A549 (cell line): ENCODE data around the gene MLC1. TPM values are rescaled to one million over a fixed set of nuclear protein-coding genes. Genes with fewer than 3 reads are reported as not detected.
A peak's percentile ranks its signal among the peaks of the same experiment; 100 is the strongest.

Source experiments
- ATAC-seq, 2 experiments: fragments of 200-7000 bp in 1 of 2; fragments of >200 bp in 1 of 2; cut with Nextera tagmentation in 1 of 2; cut with Tn5 transposase in 1 of 2; 3 replicates each; pipeline versions ENCODE4 v1.8.0 to v1.9.1; 2018 to 2020; ENCODE audit warnings: mild to moderate bottlenecking in 1 of 2, moderate library complexity in 1 of 2
- CTCF ChIA-PET: fragments of 300-600 bp; sonication (Branson Sonifier 250); formaldehyde crosslinking; extraction: SDS; loops from one replicate; lab custom pipeline; 2021; ENCODE audit warnings: antibody characterized with exemption, inconsistent platforms; lab: Yijun Ruan, JAX
- POLR2A ChIA-PET: fragments of 350-600 bp; formaldehyde crosslinking; extraction: SDS; loops from one replicate; lab custom pipeline; 2021; ENCODE audit warnings: antibody characterized with exemption, inconsistent platforms; lab: Yijun Ruan, JAX
- DNase-seq, 2 experiments: peaks; one replicate each; pipeline versions ENCODE4 v3.0.0 to v3.0.0-alpha.2; 2011 to 2016; ENCODE audit warnings: low read depth in 1 of 2, low spot score in 1 of 2
- FAIRE-seq: peaks from 2 replicates; lab custom pipeline; 2011; peaks lifted over from hg19 to GRCh38; lab: Jason Lieb, UNC
- H3K27ac ChIP-seq, 2 experiments: fragments of >200 bp; sonication (Bioruptor Twin); formaldehyde crosslinking; 3 replicates each; pipeline ENCODE4 v1.5.1; 2016 to 2017
- H3K4me1 ChIP-seq: fragments of >200 bp; sonication (Bioruptor Twin); formaldehyde crosslinking; 3 replicates; pipeline ENCODE4 v1.6.1; 2016
- H3K4me2 ChIP-seq: fragments of >200 bp; sonication (Bioruptor Twin); formaldehyde crosslinking; 3 replicates; pipeline ENCODE4 v1.6.1; 2016
- H3K4me3 ChIP-seq: fragments of >200 bp; sonication (Bioruptor Twin); formaldehyde crosslinking; 3 replicates; pipeline ENCODE4 v1.5.1; 2016
- H3K9me3 ChIP-seq: fragments of >200 bp; sonication (Bioruptor Twin); formaldehyde crosslinking; 3 replicates; pipeline ENCODE4 v1.6.1; 2016
- ATOH8 ChIP-seq: fragments of 250-450 bp; sonication (Bioruptor Pico); IDR thresholded peaks from 2 replicates; pipeline ENCODE4 v1.5.0; 2020; ENCODE audit warnings: low read depth, mild to moderate bottlenecking, moderate library complexity
- BHLHE40 ChIP-seq: IDR thresholded peaks from 2 replicates; pipeline ENCODE4 v1.6.1; 2012; ENCODE audit warnings: low read depth, low read length, inconsistent platforms
- CBX8 ChIP-seq: fragments of 200-600 bp; sonication (generic); IDR thresholded peaks from 2 replicates; pipeline ENCODE4 v1.6.1; 2016
- EHF ChIP-seq: fragments of 250-450 bp; sonication (Bioruptor Pico); IDR thresholded peaks from 2 replicates; pipeline ENCODE4 v1.5.0; 2020; ENCODE audit warnings: mild to moderate bottlenecking
- EP300 ChIP-seq, 2 experiments: fragments of >200 bp; sonication (Bioruptor Twin); formaldehyde crosslinking; IDR thresholded peaks; 2 replicates in 1 of 2; 3 replicates in 1 of 2; pipeline ENCODE4 v1.6.1; 2016 to 2017
- HDAC2 ChIP-seq: fragments of 200-600 bp; sonication (generic); IDR thresholded peaks from 2 replicates; pipeline ENCODE4 v1.6.1; 2016
- HOXA7 ChIP-seq: fragments of 250-450 bp; sonication (Bioruptor Pico); IDR thresholded peaks from 2 replicates; pipeline ENCODE4 v1.5.0; 2020; ENCODE audit warnings: mild to moderate bottlenecking, moderate library complexity
- HOXB5 ChIP-seq: fragments of 250-450 bp; sonication (Bioruptor Pico); IDR thresholded peaks from 2 replicates; pipeline ENCODE4 v1.5.0; 2020; ENCODE audit warnings: mild to moderate bottlenecking, moderate library complexity
- KDM1A ChIP-seq: fragments of 200-600 bp; sonication (generic); IDR thresholded peaks from 2 replicates; pipeline ENCODE4 v1.6.1; 2016; ENCODE audit warnings: low read depth, mild to moderate bottlenecking
- KDM5A ChIP-seq: fragments of 200-600 bp; sonication (generic); IDR thresholded peaks from 2 replicates; pipeline ENCODE4 v1.6.1; 2016; ENCODE audit warnings: antibody characterized with exemption, mild to moderate bottlenecking
- MYC ChIP-seq: IDR thresholded peaks from 2 replicates; pipeline ENCODE4 v1.6.1; 2012; ENCODE audit warnings: mild to moderate bottlenecking, inconsistent platforms, low read length, improper control_type of control experiment, borderline replicate concordance
- NFE2L2 ChIP-seq: fragments of 150-350 bp; conservative IDR thresholded peaks from 2 replicates; pipeline ENCODE4 v1.6.1; 2014; ENCODE audit warnings: low read length
- NR3C1 ChIP-seq: fragments of >200 bp; sonication (Bioruptor Twin); formaldehyde crosslinking; IDR thresholded peaks from 3 replicates; pipeline ENCODE4 v1.6.1; 2017
- POLR2AphosphoS2 ChIP-seq: conservative IDR thresholded peaks from 2 replicates; pipeline ENCODE4 v1.6.1; 2012; ENCODE audit warnings: low read length, improper control_type of control experiment, inconsistent platforms
- RAD21 ChIP-seq, 2 experiments: fragments of >200 bp in 1 of 2; sonication (Bioruptor Twin) in 1 of 2; formaldehyde crosslinking in 1 of 2; IDR thresholded peaks in 1 of 2; conservative IDR thresholded peaks in 1 of 2; 2 replicates in 1 of 2; 3 replicates in 1 of 2; pipeline ENCODE4 v1.6.1; 2012 to 2018; ENCODE audit warnings: inconsistent platforms in 1 of 2
- RFX5 ChIP-seq: fragments of 450-650 bp; IDR thresholded peaks from 2 replicates; pipeline ENCODE4 v1.7.1; 2014; ENCODE audit warnings: antibody characterized with exemption, mild to moderate bottlenecking, moderate library complexity
- SMC3 ChIP-seq: fragments of >200 bp; sonication (Bioruptor Twin); formaldehyde crosslinking; IDR thresholded peaks from 3 replicates; pipeline ENCODE4 v1.6.1; 2018; ENCODE audit warnings: inconsistent platforms
- TP53 ChIP-seq: fragments of 250-450 bp; sonication (Bioruptor Pico); IDR thresholded peaks from 2 replicates; pipeline ENCODE4 v1.5.0; 2021; ENCODE audit warnings: mild to moderate bottlenecking, moderate library complexity
- USF2 ChIP-seq: fragments of 450-650 bp; IDR thresholded peaks from 2 replicates; pipeline ENCODE4 v1.6.1; 2014; ENCODE audit warnings: antibody characterized with exemption
- WGBS: methylation state at CpG from one replicate; pipeline ENCODE4 v1.1.6; 2017; ENCODE audit errors: missing lambda C conversion rate; 5-methylcytosine and 5-hydroxymethylcytosine counted together
- polyA plus RNA-seq, 4 experiments: library from polyadenylated mRNA; depleted of rRNA in 3 of 4; stranded (reverse); fragments of >200 nt; fragmentation: RNase III in 1 of 4; extraction: RNeasy Plus Mini Kit Qiagen cat#74134 plus additional on column Dnase treatment in 1 of 4; gene quantifications; 2 replicates in 3 of 4; 3 replicates in 1 of 4; pipeline ENCODE4 v1.2.3, GENCODE V29; 2011 to 2017
- TF ChIP-seq, protein P1 (sequence below): fragments of 200-600 bp; sonication (generic); IDR thresholded peaks from 2 replicates; pipeline ENCODE4 v1.6.1; 2016; ENCODE audit warnings: antibody characterized with exemption, mild to moderate bottlenecking, moderate library complexity
- TF ChIP-seq, protein P2 (sequence below): IDR thresholded peaks from 2 replicates; pipeline ENCODE4 v1.6.1; 2012

Gene MLC1
- polyA plus RNA-seq, 2 of the 4 experiments (the other 2 are of a cell fraction) = not detected

DNA sequence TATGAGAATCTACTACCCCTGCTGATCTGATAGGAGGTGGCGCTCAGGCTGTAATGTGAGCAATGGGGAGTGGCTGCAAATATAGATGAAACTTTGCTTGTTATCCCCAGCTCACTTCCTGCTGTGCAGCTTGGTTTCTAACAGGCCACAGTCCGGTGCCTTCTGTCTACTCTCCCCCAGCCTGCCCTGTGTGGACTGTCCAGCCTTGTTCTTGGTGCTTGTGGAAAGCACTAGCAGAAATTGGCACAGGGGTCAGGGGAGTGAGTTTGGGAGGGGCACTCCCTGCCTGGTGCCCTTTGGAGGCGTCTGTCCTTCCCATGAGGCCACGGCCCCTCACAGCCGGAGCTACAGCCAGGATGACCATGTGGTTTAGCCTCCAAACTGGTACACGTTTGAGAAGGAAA is 18.9 kb upstream of the MLC1 start:
- ChIA-PET CTCF (no interaction called here), POLR2A (no interaction called here)
- 73% methylated on average over 5 of the region's 6 CpGs for WGBS
- no peak overlapping the region for H3K27ac ChIP-seq
- no peak overlapping the region for H3K4me2 ChIP-seq
- DNase-seq = no peak
- no peak for FAIRE-seq
- H3K4me3 ChIP-seq = no peak overlapping the region
- H3K4me1 ChIP-seq = no peaks in the 10 kb centered on the region
- no peaks in the 10 kb centered on the region for H3K9me3 ChIP-seq
- no peak for ATAC-seq
- TF ChIP-seq HOXB5 (CRISPR knock-in tag) (no peak), HOXA7 (CRISPR knock-in tag) (no peak), RAD21 (conservative IDR thresholded peaks at IDR 0.05 in 1 of 2, IDR thresholded peaks at IDR 0.05 in 1 of 2) (no peak), EHF (CRISPR knock-in tag) (no peak), NR3C1 (no peak), RFX5 (no peak), BHLHE40 (no peak), ATOH8 (no peak)

- H3K4me1 ChIP-seq = no peaks in the 10 kb centered on the region
- H3K9me3 ChIP-seq = no peaks in the 10 kb centered on the region
- TF ChIP-seq NFE2L2 (no peak), USF2 (peak; percentile 62), NR3C1 (no peak), EP300 (IDR thresholded peaks at IDR 0.05) (no peak), SMC3 (no peak), HOXB5 (CRISPR knock-in tag) (no peak), POLR2AphosphoS2 (no peak), CBX8 (no peak), HDAC2 (no peak), KDM1A (no peak), KDM5A (no peak), BHLHE40 (no peak), TP53 (CRISPR knock-in tag) (no peak), MYC (no peak)
- TF ChIP-seq, protein P1, sequence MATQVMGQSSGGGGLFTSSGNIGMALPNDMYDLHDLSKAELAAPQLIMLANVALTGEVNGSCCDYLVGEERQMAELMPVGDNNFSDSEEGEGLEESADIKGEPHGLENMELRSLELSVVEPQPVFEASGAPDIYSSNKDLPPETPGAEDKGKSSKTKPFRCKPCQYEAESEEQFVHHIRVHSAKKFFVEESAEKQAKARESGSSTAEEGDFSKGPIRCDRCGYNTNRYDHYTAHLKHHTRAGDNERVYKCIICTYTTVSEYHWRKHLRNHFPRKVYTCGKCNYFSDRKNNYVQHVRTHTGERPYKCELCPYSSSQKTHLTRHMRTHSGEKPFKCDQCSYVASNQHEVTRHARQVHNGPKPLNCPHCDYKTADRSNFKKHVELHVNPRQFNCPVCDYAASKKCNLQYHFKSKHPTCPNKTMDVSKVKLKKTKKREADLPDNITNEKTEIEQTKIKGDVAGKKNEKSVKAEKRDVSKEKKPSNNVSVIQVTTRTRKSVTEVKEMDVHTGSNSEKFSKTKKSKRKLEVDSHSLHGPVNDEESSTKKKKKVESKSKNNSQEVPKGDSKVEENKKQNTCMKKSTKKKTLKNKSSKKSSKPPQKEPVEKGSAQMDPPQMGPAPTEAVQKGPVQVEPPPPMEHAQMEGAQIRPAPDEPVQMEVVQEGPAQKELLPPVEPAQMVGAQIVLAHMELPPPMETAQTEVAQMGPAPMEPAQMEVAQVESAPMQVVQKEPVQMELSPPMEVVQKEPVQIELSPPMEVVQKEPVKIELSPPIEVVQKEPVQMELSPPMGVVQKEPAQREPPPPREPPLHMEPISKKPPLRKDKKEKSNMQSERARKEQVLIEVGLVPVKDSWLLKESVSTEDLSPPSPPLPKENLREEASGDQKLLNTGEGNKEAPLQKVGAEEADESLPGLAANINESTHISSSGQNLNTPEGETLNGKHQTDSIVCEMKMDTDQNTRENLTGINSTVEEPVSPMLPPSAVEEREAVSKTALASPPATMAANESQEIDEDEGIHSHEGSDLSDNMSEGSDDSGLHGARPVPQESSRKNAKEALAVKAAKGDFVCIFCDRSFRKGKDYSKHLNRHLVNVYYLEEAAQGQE = no peak
- TF ChIP-seq, protein P2, sequence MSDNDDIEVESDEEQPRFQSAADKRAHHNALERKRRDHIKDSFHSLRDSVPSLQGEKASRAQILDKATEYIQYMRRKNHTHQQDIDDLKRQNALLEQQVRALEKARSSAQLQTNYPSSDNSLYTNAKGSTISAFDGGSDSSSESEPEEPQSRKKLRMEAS = peak; percentile 39; the same call in 1 of the 2 replicates
- no peak overlapping the region for H3K4me3 ChIP-seq
- 53% methylated on average over 11 of the region's 11 CpGs for WGBS
- ChIA-PET POLR2A (no interaction called here), CTCF (no interaction called here)
- ATAC-seq (peak; percentile 50 to 62; a peak in 5 of 6 replicates), DNase-seq (peak; percentile 10 to 12), FAIRE-seq (no peak)
- no peak overlapping the region for H3K27ac ChIP-seq
- no peak overlapping the region for H3K4me2 ChIP-seq
These were observed 17.7 kb upstream of the MLC1 start for GRCh38 chr22:50102946-50103345.
